A673 (cell line): ENCODE data around the gene NR1H2.

Source experiments
- CTCF ChIP-seq: fragments of 300-800, 200-600 bp; sonication (generic); conservative IDR thresholded peaks from 2 replicates; pipeline ENCODE4 v1.5.1; 2017; ENCODE audit warnings: low read depth, mild to moderate bottlenecking, antibody characterized with exemption, low read length, moderate library complexity, mixed read lengths
- EZH2 ChIP-seq: fragments of 200-600 bp; sonication (generic); IDR thresholded peaks from 2 replicates; pipeline ENCODE4 v1.6.1; 2017; ENCODE audit warnings: borderline replicate concordance, low read depth, mild to moderate bottlenecking, mixed read lengths, antibody characterized with exemption, low read length; ENCODE audit not compliant: poor library complexity, severe bottlenecking

- TF ChIP-seq CTCF (no peak), EZH2 (no peak)
Observed at GRCh38 chr19:50361290-50362029, 14.8 kb upstream of the NR1H2 start.
